Activated CD4-positive, CD25-positive, alpha-beta regulatory T cell treated with anti-CD3 and anti-CD28 coated beads, Interleukin-2, amount 50 U/mL, for 24 hours (primary cell): ENCODE data around the gene CRTAP.
"Not testable (repeated sequence)": the region's sequence is repeated elsewhere in the genome, so short reads cannot be mapped to it uniquely, and the experiment has no call there.

Experiments
- ATAC-seq, 2 donors: fragments of 150-1000 bp; cut with Tn5 transposase; one replicate each; pipeline ENCODE4 v1.10.0; 2021; ENCODE audit warnings: mild to moderate bottlenecking in 1 of 2, moderate library complexity in 1 of 2

The CRTAP gene

GRCh38 chr3:33181229-33181628 is 67.4 kb downstream of the CRTAP start:
- ATAC-seq, result no peak

GRCh38 chr3:33181641-33182040 is 67.8 kb downstream of the CRTAP start:
- not testable (repeated sequence) for ATAC-seq

- ATAC-seq, result no peak
These were observed 71.0 kb downstream of the CRTAP start for GRCh38 chr3:33184863-33185262.

GRCh38 chr3:33186524-33187367 is 72.9 kb downstream of the CRTAP start:
- ATAC-seq, result no peak

GRCh38 chr3:33187368-33187634 is 73.5 kb downstream of the CRTAP start:
- ATAC-seq, result no peak

GRCh38 chr3:33194303-33194702 is 80.5 kb downstream of the CRTAP start:
- ATAC-seq, result no peak

- no peak for ATAC-seq
These were observed 82.7 kb downstream of the CRTAP start for GRCh38 chr3:33196538-33196937.
